ENCODE data around the gene GP1BA. TPM values are rescaled to one million over a fixed set of nuclear protein-coding genes. Genes with fewer than 3 reads are reported as not detected.

Gene GP1BA
- total RNA-seq, 1 experiment from 2014 or later: 0.15 TPM

GRCh38 chr17:4969551-4970173 is 37.6 kb downstream of the GP1BA start:
- in situ Hi-C loops (cut with HindIII; ENCODE audit: low pct_unique_long_range_greater_than_20kb, low sequenced_read_pairs) (no loop called here), intact Hi-C loops (cut with micrococcal nuclease; ENCODE audit: unreplicated experiment) (no loop called here)
- ChIA-PET CTCF (no interaction called here), POLR2A (no interaction called here)
- DNase-seq (ENCODE audit: low read depth, low spot score) (no peak), ATAC-seq (no peak)
- no peaks in the 10 kb centered on the region for H3K36me3 ChIP-seq (ENCODE audit: control insufficient read depth, insufficient read depth, low read length)
- peaks cover 15% of the 10 kb centered on the region for H3K4me1 ChIP-seq (ENCODE audit: control insufficient read depth, insufficient read depth, low read length)
- H3K4me3 ChIP-seq (ENCODE audit: low read depth in 2 of 2, low read length in 2 of 2): peak overlapping the region; percentile 66 to 79; a peak in 3 of 4 replicates
- no TSS peak for BruUV-seq (replicated peaks)
- H3K27me3 ChIP-seq (ENCODE audit: control insufficient read depth, insufficient read depth, low read length): no peaks in the 10 kb centered on the region
- H3K27ac ChIP-seq (ENCODE audit: low read length): peak overlapping the region; percentile 97
- TF ChIP-seq SIN3A (IDR thresholded peaks at IDR 0.05; ENCODE audit: borderline replicate concordance, insufficient read depth, low read depth, low read length): no peak
- TF ChIP-seq REST (IDR thresholded peaks at IDR 0.05; ENCODE audit: insufficient read depth in 1 of 2, low read depth in 2 of 2, low read length in 1 of 2): peak in 1 of 2 experiments; percentile 51; a peak in 1 of 4 replicates
- no peaks in the 10 kb centered on the region for H3K9me3 ChIP-seq (ENCODE audit: control insufficient read depth, insufficient read depth, low read depth, low read length)

GRCh38 chr17:4970273-4970672 is 38.2 kb downstream of the GP1BA start:
- no peak for TF ChIP-seq TCF7L2 (IDR thresholded peaks at IDR 0.05; ENCODE audit: low read depth, low read length)
- no peak for TF ChIP-seq POLR2AphosphoS5 (IDR thresholded peaks at IDR 0.05; ENCODE audit: low read depth, low read length)
- TF ChIP-seq REST (IDR thresholded peaks at IDR 0.05; ENCODE audit: insufficient read depth in 1 of 2, low read depth in 2 of 2, low read length in 1 of 2): no peak
- no peak for TF ChIP-seq CTCF (IDR thresholded peaks at IDR 0.05)
- no TSS peak for BruUV-seq (replicated peaks)
- no peaks in the 10 kb centered on the region for H3K27me3 ChIP-seq (ENCODE audit: control insufficient read depth, insufficient read depth, low read length)
- H3K9me3 ChIP-seq (ENCODE audit: control insufficient read depth, insufficient read depth, low read depth, low read length): no peaks in the 10 kb centered on the region
- DNase-seq (ENCODE audit: low read depth, low spot score) (no peak), ATAC-seq (no peak)
- intact Hi-C loops (cut with micrococcal nuclease; ENCODE audit: unreplicated experiment) (no loop called here), in situ Hi-C loops (cut with HindIII; ENCODE audit: low pct_unique_long_range_greater_than_20kb, low sequenced_read_pairs) (no loop called here)
- H3K4me3 ChIP-seq (ENCODE audit: low read depth in 2 of 2, low read length in 2 of 2): no peak overlapping the region
- CTCF ChIA-PET: no interaction called here
- peak overlapping the region; percentile 97; the same call in 1 of the 2 replicates for H3K27ac ChIP-seq (ENCODE audit: low read length)
- H3K36me3 ChIP-seq (ENCODE audit: control insufficient read depth, insufficient read depth, low read length): no peaks in the 10 kb centered on the region
- POLR2A ChIA-PET: no interaction called here
- peaks cover 15% of the 10 kb centered on the region for H3K4me1 ChIP-seq (ENCODE audit: control insufficient read depth, insufficient read depth, low read length)
